Upper lobe of right lung (tissue), 1 donor: ENCODE data around the gene HTR3C. TPM values are rescaled to one million over a fixed set of nuclear protein-coding genes. Genes with fewer than 3 reads are reported as not detected.
"Not testable (repeated sequence)": the region's sequence is repeated elsewhere in the genome, so short reads cannot be mapped to it uniquely, and the experiment has no call there.

Experiments
- ATAC-seq: fragments of 200-7000 bp; cut with Tn5 transposase; one replicate; pipeline ENCODE4 v1.9.1; 2020; ENCODE audit warnings: mild to moderate bottlenecking, moderate library complexity
- DNase-seq: peaks from one replicate; pipeline ENCODE4 v3.0.0-alpha.2; 2020
- H3K27ac ChIP-seq: fragments of 200-600 bp; one replicate; pipeline ENCODE4 v1.8.0; 2022
- H3K27me3 ChIP-seq: fragments of 200-600 bp; one replicate; pipeline ENCODE4 v1.8.0; 2022; ENCODE audit warnings: mild to moderate bottlenecking
- H3K36me3 ChIP-seq: fragments of 200-600 bp; one replicate; pipeline ENCODE4 v1.8.0; 2022
- H3K4me1 ChIP-seq: fragments of 200-600 bp; one replicate; pipeline ENCODE4 v1.8.0; 2022
- H3K4me3 ChIP-seq: fragments of 200-600 bp; one replicate; pipeline ENCODE4 v1.8.0; 2022; ENCODE audit warnings: mild to moderate bottlenecking
- H3K9me3 ChIP-seq: fragments of 200-600 bp; one replicate; pipeline ENCODE4 v1.8.0; 2022
- intact Hi-C: fragments of 100-400 bp; cut with DNase I; formaldehyde crosslinking; loops from one replicate; pipeline ENCODE4 v1.11.0; 2022
- long read RNA-seq: library from polyadenylated mRNA; unstranded; transcript quantifications from one replicate; pipeline ENCODE4 v2.0.0, GENCODE V29; 2021
- total RNA-seq: library from RNA; stranded (reverse); fragmentation: NEBNext Ultra II Directional; extraction: Animal tissue kit (Norgen Biotek cat#: 25700); gene quantifications from one replicate; pipeline ENCODE4 v1.2.1, GENCODE V29; 2021
- TF ChIP-seq, protein P1 (sequence below): fragments of 200-600 bp; IDR thresholded peaks from one replicate; pipeline ENCODE4 v1.8.0; 2022; ENCODE audit warnings: antibody characterized with exemption
- donor health status: DM: no; HTN: yes; CAD: no; lungs with severe emphysema.

HTR3C gene
- total RNA-seq: not detected
- long read RNA-seq: 0 reads

DNA sequence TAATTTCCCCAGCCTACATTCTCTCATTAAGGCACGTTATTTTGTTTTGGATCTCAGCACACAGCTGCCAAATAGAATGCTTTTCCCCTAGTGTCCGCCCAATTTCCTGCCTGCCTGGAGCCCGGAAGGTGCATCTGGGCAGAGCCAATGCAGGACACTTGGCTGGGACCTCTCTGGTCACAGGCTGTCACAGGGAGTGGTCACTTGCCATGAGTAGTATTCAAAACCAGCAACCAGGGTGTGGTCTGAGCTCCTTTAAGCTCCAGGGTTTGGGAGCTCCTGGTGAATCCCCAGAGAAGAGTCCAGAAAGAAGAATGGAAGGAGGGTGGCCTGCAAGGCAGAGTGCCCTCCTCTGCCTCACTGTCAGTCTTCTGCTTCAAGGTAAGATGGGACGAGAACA, at the start of gene HTR3C:
TSS of gene HTR3C (plus strand) at position 281 of the 400 bp plus-strand sequence. CDS start at position 315, 34 bp downstream.
- no peak within 1 kb of the TSS for H3K4me3 ChIP-seq
- H3K27ac ChIP-seq: no peak within 1 kb of the TSS
- ATAC-seq: peak; percentile 31
- DNase-seq: no peak
- intact Hi-C loops: no loop called here
- H3K27me3 ChIP-seq: no peaks in the 10 kb centered on the region
- no peaks in the 10 kb centered on the region for H3K36me3 ChIP-seq
- TF ChIP-seq, protein P1, sequence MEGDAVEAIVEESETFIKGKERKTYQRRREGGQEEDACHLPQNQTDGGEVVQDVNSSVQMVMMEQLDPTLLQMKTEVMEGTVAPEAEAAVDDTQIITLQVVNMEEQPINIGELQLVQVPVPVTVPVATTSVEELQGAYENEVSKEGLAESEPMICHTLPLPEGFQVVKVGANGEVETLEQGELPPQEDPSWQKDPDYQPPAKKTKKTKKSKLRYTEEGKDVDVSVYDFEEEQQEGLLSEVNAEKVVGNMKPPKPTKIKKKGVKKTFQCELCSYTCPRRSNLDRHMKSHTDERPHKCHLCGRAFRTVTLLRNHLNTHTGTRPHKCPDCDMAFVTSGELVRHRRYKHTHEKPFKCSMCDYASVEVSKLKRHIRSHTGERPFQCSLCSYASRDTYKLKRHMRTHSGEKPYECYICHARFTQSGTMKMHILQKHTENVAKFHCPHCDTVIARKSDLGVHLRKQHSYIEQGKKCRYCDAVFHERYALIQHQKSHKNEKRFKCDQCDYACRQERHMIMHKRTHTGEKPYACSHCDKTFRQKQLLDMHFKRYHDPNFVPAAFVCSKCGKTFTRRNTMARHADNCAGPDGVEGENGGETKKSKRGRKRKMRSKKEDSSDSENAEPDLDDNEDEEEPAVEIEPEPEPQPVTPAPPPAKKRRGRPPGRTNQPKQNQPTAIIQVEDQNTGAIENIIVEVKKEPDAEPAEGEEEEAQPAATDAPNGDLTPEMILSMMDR: no peak
- H3K9me3 ChIP-seq: no peaks in the 10 kb centered on the region
- H3K4me1 ChIP-seq: no peaks in the 10 kb centered on the region

- no peak for ATAC-seq
- intact Hi-C loops: no loop called here
- Histone ChIP-seq H3K27ac (no peak overlapping the region), H3K27me3 (no peaks in the 10 kb centered on the region), H3K9me3 (no peaks in the 10 kb centered on the region), H3K4me1 (peaks cover 12% of the 10 kb centered on the region), H3K4me3 (no peak overlapping the region), H3K36me3 (no peaks in the 10 kb centered on the region)
- DNase-seq: no peak
- TF ChIP-seq, protein P1: no peak
These were observed 49.5 kb upstream of the HTR3C start for GRCh38 chr3:184003187-184003967.

GRCh38 chr3:184004476-184004875, 48.4 kb upstream of the HTR3C start:
- no peak for DNase-seq
- Histone ChIP-seq H3K4me3 (no peak overlapping the region), H3K4me1 (peaks cover 12% of the 10 kb centered on the region), H3K36me3 (no peaks in the 10 kb centered on the region), H3K27me3 (no peaks in the 10 kb centered on the region), H3K9me3 (no peaks in the 10 kb centered on the region), H3K27ac (no peak overlapping the region)
- ATAC-seq: peak; percentile 73
- TF ChIP-seq, protein P1: no peak
- intact Hi-C loops: no loop called here

DNA sequence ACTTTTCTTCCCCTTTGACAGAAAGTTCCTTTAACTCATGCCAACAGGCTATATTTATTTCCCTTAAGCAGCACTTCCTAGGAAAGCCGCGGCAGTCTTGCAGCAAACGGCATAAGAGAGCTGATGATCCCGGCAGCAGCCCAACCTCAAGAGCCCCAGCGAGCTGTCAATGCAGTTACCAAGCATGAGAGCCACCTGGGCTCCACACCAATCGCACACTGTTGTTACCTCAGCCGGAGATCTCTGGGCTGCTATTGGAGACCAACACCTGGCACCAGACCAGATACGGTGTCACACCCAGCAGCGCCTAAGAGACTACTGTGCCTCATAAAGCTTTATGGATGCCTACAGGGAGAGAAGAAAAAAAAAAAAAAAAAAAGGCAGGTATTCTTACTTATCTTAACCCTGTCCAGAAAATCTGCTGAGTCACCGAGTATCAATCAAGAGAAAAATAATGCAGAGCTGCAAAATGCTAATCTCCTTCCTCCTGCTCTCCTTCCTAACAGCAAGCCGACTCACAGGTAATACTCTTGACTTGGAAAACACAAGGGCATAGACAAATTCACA, 46.8 kb upstream of the HTR3C start:
- Histone ChIP-seq H3K36me3 (peaks cover 10% of the 10 kb centered on the region), H3K27ac (peak overlapping the region; percentile 12), H3K4me3 (peak overlapping the region; percentile 22), H3K4me1 (peaks cover 12% of the 10 kb centered on the region), H3K9me3 (no peaks in the 10 kb centered on the region), H3K27me3 (no peaks in the 10 kb centered on the region)
- DNase-seq (peak; percentile 87), ATAC-seq (peak; percentile 94)
- TF ChIP-seq, protein P1: no peak
- intact Hi-C loops: no loop called here

DNA sequence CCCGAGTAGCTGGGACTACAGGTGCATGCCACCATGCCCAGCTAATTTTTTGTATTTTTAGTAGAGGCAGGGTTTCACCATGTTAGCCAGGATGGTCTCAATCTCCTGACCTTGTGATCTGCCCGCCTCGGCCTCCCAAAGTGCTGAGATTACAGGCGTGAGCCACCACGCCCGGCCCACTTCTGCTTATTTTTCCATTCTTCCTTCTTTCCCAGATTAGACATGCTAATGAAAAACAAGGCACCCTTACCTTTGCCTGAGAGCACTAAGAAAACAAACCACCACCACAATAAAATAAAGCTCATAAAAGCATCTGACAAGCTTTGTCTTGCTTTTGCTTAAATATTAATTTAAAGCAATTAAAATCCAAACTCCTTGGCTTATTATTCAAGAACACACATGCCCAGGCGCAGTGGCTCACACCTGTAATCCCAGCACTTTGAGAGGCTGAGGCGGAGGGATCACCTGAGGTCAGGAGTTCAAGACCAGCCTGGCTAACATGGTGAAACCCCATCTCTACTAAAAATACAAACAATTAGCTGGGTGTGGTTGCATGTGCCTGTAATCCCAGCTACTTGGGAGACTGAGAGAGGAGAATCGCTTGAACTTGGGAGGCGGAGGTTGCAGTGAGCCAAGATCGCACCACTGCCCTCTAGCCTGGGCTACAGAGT, 45.6 kb upstream of the HTR3C start:
- DNase-seq, H3K4me3 ChIP-seq, H3K27me3 ChIP-seq, ATAC-seq, H3K27ac ChIP-seq, intact Hi-C loops, H3K9me3 ChIP-seq: not testable (repeated sequence)
- H3K4me1 ChIP-seq: peaks cover 12% of the 10 kb centered on the region
- H3K36me3 ChIP-seq: peaks cover 13% of the 10 kb centered on the region

DNA sequence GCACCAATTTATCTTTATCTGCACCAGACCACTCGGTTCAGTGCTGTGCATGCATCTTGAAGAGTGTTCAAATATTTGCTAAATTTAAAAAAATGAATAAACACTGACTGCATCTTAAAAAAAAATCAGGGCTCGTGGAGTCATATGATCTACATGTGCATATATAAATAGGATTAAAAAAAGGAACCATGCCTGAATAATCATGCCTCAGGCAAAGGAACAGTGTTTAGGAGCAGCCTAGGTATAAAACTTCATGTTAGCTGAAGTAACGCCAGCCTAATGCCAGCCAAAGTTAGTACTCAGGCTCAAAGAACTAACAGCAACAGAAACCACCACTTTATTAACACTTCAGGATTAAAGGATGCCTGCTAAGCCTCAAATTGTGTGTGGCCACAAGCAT, 44.7 kb upstream of the HTR3C start:
- TF ChIP-seq, protein P1: no peak
- DNase-seq (no peak), ATAC-seq (no peak)
- Histone ChIP-seq H3K4me1 (peaks cover 12% of the 10 kb centered on the region), H3K27me3 (no peaks in the 10 kb centered on the region), H3K27ac (no peak overlapping the region), H3K36me3 (peaks cover 14% of the 10 kb centered on the region), H3K4me3 (no peak overlapping the region), H3K9me3 (no peaks in the 10 kb centered on the region)
- intact Hi-C loops: no loop called here
